MV-4-11 (cell line): ENCODE data around the gene DENND1C.
A peak's percentile ranks its signal among the peaks of the same experiment; 100 is the strongest.
"Not testable (repeated sequence)": the region's sequence is repeated elsewhere in the genome, so short reads cannot be mapped to it uniquely, and the experiment has no call there.

Experiments
- DNase-seq: peaks from one replicate; lab custom pipeline; 2025; lab: John Stamatoyannopoulos, UW

The DENND1C gene

GRCh38 chr19:6509118-6509971 is 27.8 kb upstream of the DENND1C start:
- no peak for DNase-seq

GRCh38 chr19:6508028-6508771 is 26.6 kb upstream of the DENND1C start:
- DNase-seq = not testable (repeated sequence)

GRCh38 chr19:6503407-6504201 is 22.0 kb upstream of the DENND1C start:
- no peak for DNase-seq

GRCh38 chr19:6501740-6502648 is 20.4 kb upstream of the DENND1C start, which contains the start of gene TUBB4A:
Gene TUBB4A, minus strand, starts transcription at chr19:6502309. Its CDS starts 97 bp downstream, at chr19:6502212.
- no peak for DNase-seq

DNA sequence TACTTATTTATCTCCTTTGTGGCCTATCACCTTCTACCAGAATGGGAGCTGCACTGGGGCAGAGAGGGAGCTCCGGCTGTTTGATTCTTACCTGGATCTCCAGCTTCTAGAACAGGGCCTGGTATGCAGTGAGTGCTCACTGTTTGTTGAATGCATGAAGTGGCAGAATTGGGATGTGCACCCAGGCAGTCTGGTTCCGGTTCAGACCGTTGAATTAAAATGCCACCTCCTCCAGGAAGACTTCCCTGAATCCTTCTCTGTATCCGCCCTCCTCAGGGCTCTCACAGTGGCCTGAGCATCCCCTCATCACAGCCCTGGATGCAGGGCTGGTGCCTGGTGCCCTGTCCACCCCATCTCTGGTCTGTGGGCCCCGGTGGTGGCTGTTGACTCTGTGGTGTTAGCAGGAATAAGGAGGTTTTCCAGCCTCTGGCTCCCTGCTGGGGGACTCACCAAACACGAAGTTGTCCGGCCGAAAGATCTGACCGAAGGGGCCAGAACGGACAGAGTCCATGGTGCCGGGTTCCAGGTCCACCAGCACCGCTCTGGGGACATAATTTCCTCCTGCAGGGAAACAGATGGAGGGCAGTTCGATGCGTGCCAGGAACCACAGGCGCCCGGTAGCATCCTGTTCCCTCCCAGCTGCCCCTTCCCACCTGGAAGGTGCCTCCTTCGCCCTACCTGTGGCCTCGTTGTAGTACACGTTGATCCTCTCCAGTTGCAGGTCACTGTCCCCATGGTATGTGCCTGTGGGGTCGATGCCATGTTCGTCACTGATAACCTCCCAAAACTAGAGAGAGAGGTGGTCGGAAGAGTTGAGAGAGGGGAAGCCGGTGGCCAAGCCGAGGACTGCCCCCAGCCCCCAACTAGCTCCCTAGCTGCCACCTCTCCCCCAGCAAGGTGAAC is 19.5 kb upstream of the DENND1C start:
- DNase-seq = no peak

- DNase-seq = no peak
Measured at GRCh38 chr19:6499052-6499790, 17.6 kb upstream of the DENND1C start.

GRCh38 chr19:6498294-6499036 is 16.9 kb upstream of the DENND1C start:
- DNase-seq = peak; percentile 97

DNA sequence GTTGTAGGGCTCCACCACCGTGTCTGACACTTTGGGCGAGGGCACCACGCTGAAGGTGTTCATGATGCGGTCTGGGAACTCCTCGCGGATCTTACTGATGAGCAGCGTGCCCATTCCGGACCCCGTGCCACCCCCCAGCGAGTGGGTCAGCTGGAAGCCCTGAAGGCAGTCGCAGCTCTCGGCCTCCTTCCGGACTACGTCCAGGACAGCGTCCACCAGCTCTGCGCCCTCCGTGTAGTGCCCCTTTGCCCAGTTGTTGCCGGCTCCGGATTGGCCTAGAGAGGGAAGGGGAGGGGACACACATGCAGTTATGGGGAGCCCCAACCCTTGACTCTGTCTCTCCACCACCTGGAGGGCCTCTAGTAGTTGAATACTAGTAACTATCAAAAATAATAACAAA is 14.4 kb upstream of the DENND1C start:
- DNase-seq = no peak

DNA sequence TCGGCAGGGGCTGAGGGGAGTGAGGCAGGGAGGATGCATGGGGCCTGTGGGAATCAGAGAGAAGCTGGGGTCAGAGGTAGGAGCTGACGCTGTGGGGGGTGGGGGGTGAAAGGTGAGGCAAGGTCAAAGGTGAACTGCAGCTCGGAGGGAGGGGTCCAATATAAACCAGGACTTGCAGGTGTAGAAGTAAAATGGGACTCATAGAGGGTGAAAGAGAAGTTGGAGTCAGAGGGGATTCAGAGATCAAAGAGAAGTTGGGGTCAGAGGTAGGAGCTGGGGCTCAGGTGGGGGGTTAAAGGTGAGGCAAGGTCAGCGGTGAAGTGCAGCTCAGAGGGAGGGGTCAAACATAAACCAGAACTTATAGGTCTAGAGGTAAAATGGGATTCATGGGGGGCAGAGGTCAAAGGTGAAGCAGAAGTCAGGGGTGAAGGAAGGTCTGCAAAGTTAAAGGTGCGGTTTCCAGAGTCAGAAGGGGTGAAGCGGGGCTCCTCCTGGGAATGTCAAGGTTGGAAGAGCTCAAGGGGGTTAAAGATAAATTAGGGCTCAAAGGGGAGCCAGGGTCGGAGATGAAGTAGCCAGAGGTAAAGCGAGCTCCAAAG is 12.9 kb upstream of the DENND1C start:
- no peak for DNase-seq

DNA sequence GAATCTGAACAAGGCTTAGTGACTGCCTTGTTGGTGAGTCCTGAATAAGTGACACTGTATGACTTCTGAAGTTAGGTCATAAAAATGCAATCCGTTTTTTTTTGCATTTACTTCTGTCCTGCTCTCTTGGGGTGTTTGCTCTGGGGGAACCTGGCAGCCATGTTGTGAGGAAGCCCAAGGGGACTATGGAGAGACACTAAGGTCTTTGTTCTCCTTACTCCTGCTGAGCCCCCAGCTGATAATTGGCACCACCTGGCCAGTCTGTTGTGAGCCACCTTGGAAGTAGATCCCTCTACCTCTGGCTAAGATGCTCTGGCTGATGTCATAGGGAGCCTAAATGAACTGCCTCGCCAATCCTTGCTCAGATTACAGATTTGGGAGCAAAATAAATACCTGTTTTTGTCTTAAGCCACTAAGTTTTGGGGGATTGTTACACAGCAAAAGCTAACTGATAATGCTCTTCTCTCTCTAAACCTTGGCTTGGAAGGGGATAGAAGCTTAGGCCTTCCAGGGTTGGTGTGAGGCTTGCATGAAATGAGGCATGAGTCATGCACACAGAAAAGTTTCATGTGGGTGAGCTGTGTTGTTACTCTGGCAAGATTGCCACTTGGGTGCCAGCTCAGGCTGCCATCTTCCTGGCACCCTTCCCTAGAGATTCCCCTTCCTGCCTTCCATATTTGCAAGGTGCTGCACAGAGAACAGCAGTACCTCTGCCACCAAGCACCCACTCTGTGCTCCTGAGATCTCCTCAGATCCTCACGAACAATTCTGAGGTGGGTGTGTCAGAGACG is 10.4 kb upstream of the DENND1C start:
- DNase-seq = no peak

DNA sequence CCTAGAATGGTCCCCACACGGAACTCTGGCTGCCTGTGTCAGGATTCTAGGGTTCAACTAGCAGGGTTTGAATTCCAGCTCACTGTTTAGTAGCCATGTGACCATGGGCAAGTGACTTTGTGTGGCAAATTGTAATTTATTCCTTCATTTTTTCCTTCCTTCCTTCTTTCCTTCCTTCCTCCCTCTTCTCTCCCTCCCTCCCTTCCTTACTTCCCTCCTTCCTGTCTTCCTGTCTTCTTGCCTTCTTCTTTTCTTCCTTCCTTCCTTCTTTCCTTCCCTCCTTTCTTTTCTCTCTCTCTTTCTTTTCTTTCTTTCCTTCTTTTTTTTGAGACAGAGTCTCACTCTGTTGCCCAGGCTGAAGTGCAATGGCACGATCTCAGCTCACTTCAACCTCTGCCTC is 8.5 kb upstream of the DENND1C start:
- DNase-seq = no peak

DNA sequence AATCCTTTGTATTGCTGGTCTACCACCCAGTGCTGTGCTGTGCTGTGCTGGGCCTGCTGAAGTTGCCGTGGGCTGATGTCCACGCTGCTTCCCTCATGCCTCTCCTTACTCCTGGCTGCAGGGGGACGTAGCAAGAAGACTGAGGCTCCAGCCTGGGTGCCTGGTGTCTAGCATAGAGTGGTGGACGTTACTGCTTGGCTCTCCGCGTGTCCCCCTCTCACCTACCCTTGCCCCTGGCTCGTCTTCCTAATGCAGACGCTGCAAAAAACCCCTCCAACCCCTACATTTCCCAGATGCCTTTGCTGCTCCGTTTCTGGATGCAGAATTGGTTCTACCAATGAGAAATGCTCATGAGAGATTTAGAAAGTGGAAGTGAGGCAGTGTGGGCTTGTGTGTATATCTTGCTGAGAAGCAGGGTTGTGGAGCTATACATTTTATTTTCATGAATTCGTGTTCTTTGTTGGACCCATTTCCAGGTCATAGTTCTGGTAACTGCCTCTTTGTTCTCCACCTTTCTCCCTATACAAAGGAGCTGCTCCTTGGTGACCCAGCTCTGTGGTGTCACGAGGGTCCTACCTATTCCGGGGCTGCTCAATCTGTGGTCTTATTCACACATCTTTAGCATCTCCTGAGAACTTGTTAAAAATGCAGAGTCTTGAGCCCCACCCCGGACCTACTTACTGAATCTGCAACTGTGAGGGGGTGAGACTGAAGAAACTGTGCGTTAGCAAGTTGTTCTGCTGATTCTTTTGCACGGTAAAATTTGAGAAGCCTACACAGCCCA is 7.9 kb upstream of the DENND1C start:
- DNase-seq = peak; percentile 73

DNA sequence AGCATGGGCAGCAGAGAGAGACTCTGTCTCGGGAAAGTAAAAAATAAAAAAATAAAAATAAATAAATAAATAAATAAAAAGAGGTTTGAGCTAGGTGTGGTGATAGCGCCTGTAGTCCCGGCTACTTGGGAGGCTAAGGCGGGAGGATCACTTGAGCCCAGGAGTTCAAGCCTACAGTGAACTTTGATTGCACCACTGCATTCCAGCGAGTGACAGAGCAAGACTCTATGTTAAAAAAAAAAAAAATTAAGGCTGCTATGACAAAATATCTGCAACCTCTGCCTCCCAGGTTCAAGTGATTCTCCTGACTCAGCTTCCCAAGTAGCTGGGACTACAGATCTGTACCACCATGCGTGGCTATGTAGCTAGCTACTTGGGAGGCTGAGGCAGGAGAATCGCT is 3.2 kb upstream of the DENND1C start:
- no peak for DNase-seq

- DNase-seq = no peak
Measured at GRCh38 chr19:6484230-6484629, 2.6 kb upstream of the DENND1C start.

DNA sequence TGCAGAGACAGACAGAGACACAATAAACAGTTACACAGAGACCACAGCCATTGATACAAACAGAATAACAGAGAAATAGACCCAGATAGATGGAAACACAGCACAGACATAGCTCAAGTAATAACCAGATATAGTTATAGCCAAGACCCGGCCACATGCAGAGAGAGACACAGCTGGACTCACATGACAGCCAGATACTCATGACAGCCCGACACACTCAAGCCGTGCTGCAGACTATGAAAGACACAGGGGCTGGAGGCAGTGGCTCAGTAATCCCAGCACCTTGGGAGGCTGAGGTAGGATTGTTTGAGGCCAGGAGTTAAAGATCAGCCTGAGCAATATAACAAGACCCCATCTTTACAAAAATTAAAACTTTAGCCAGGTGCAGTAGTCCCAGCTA is 1.6 kb upstream of the DENND1C start:
- DNase-seq = no peak

GRCh38 chr19:6482343-6482686 is 728 bp upstream of the DENND1C start:
- DNase-seq = no peak

- DNase-seq = no peak
Measured at GRCh38 chr19:6480848-6481415, 655 bp downstream of the DENND1C start.
